Measurements from ENCODE around the gene TMCC3.

TMCC3 gene

DNA sequence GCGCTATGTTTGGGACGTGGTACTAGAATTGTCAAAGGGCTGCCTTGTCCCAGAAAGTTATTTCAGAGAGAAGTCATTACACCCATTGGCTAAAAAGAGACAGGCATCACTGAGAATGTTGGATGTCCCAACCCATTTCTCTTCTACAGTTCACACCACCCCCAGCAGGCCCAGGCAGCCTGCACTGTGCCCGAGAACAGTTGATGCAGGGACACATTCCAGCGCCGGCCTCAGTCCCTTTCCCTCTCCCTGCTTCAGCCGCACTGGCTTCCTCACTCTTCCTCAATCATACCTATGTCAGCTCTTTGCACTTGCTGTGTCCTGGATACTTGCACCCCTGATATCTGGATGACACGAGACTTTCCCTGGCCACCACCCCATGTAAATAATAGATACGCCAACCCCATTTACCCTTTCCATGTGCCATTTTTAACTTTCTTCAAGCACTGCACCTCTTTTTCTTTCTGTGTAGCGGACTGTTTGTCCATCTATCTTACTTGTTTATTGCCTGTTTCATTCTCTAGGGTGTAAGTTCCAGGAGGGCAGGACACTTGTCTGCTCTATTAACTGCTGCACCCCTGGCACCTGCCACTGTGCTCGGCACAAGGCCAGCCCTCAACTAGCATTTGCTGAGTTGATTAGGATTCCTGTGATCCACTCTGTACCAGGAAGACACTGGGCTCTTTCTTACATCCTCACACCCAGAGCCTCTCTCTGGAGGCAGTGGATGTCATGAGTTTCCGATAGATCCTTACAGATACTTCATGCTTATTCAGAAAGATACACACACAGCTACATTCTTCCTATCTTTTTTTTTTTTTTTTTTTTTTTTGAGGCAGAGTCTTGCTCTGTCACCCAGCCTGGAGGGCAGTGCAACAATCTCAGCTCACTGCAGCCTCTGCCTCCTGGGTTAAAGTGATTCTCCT is 114.1 kb downstream of the TMCC3 start:
- in situ Hi-C loops (cut with MboI; ENCODE audit: low sequenced_read_pairs) = loop anchor here (10.0 kb wide), 1 partner anchor 402 kb away; no protein-coding TSS in a partner anchor

DNA sequence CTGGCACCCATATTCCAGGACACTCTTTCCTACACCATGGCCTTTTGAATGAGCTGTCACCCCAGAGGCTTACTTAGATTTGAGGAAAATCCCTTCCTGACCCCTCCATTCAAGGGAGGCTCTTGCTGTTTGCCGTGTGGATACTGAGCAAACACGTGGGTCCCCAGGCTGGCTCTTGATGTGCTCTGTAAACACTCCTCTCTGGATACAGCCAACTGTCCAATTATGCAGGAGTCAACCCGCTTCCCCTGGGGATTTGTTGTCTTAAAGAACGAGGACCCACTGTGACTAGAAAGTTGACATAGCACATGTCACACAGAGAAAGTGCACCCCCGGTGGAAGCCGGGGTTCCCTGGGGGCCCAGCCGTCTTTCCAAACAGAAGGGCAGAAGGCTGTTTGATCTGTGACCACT is 114.8 kb downstream of the TMCC3 start:
- in situ Hi-C loops (cut with MboI; ENCODE audit: low sequenced_read_pairs) = loop anchor here (10.0 kb wide), 1 partner anchor 401 kb away; no protein-coding TSS in a partner anchor

DNA sequence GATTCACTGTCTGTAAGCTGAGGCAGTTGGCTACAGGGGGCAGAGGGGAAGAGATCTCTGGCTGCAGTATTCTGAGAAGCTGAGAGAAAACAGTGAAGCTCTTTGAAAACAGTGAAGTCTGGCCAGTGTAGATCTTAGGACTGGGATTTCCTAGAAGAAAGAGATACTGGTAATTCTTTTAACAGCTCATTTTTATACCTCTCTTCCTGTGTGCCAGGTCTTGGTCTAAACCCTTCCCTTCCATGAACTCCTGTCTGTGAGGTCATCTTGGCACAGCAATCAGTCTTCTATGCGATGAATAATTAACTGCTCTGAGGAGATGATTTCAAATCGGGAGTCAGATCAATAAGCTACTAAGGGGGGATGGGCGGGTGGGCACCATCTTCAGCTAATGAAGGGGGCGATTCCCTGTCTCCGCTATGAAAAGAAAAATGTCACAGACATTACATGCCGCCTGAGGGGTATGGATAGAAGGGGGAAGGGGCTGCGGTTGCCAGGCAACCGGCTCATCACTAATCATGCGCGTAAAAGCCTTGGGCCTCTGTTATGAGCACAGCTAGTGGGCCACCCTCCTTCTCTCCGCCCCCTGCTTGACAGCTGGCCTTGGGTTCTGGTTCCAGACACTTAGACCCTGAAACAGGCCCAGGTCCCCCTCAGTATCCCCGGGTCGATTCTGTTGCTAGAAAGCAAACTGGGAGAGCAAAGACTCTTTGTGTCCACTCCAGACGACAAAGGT is 115.4 kb downstream of the TMCC3 start:
- in situ Hi-C loops (cut with MboI; ENCODE audit: low sequenced_read_pairs) = loop anchor here (10.0 kb wide), 1 partner anchor 400 kb away; no protein-coding TSS in a partner anchor

DNA sequence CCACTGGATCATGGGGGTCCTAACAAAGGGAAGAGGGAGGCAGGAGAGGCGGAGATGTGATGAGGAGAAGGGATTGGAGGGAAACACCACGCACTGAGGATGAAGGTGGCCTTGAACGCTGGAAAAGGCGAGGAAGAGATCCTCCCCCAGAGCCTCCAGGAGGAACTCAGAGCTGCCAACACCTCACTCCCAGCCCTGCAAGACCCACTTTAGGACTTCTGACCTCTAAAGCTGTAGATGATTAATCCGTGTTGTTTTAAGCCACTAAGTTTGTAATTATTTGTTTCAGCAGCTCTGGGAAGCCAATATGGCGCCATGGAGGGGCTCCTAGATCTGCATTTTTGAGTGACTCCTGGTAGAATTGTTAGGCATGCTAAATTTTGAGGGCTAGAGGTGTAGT is 116.1 kb downstream of the TMCC3 start:
- in situ Hi-C loops (cut with MboI; ENCODE audit: low sequenced_read_pairs) = loop anchor here (10.0 kb wide), 1 partner anchor 399 kb away; no protein-coding TSS in a partner anchor

DNA sequence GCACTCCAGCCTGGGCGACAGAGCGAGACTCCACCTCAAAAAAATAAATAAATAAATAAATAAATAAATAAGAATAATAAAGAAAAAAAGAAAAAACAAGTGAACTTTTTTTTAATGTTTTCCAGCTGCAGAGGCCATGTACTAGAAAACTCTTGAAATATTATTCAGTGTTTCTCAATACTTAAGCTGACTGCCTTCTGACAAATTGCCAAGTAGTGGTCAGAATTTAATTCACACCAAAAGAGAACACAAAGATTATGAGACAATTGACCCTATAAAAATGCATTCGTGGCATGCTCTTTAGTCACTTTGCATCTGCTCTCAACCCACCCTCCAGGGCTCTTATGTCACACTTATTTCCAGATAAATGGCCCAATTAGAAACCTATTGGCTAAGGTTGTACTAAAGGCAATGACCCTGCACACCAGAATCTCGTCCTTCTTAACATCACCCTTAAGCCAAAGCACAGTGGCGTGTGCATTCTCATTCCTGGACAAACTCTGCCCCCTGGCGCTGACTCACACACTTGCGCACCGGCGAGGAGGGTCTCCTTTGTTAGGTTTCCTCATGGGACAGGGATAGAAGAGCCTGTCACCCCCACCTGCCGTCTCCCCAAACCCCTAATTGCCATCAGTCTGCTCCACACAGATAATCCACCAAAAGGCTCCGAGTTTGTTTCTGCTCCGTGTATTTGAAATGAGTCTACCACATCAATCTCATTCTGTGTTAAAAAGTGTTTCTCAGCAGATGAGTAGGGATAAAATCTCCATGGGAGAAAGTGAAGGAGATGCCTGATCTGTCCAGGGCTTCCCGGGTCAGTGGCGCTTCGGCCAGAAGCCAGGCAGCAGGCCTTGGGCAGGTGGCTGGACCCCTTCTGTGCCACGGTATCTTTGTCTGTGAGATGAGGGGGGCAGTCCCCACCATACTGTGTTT is 117.6 kb downstream of the TMCC3 start:
- in situ Hi-C loops (cut with MboI; ENCODE audit: low sequenced_read_pairs) = loop anchor here (10.0 kb wide), 1 partner anchor 398 kb away; no protein-coding TSS in a partner anchor

DNA sequence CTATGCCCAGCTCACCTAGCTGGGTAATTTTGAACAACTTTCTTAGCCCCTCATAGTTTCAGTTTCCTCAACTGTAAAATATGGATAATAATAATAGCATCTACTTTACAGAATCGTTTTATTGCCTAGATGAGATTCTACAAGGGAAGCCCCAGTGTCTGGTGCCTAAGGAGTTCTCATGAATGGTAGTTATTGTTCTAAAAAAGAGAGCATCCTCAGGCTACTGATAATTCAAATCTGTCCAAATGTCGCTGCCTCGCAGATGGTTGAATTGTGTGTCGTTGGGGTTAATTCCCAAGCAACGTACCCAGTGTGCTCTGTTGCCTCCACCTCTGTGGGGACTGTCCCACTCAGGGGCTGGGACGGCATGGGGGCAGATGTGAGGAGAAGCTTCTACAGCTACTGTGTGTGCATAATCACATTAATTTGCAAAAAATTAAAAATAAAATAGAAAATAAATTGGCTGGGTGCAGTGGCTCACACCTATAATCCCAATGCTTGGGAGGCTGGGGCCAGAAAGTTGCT is 119.1 kb downstream of the TMCC3 start:
- in situ Hi-C loops (cut with MboI; ENCODE audit: low sequenced_read_pairs) = loop anchor here (10.0 kb wide), 1 partner anchor 396 kb away; no protein-coding TSS in a partner anchor

DNA sequence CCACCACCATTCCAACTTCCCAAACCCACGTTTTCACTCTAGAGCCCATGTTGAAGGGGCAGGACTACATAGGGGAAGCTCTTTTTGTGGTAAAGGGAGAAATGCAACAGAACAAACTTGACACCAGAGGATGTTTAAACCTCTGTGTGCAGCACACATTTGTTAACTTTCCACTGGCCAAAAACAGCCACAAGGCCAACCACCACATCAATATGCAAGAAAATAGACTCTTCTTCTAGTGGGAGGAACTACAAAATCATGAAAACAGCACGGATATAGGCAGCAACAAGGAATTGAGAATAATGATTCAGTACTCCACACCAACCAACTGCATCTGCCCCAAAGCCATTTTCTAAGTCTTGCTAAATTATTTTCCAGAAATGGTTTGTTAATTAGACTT is 124.4 kb downstream of the TMCC3 start:
- in situ Hi-C loops (cut with MboI; ENCODE audit: low sequenced_read_pairs) = no loop called here
